CD4-positive, alpha-beta T cell treated with Interleukin-2 at 100 ng/mL for 4 hours (primary cell): ENCODE data around the gene MPV17L.
"Not testable (repeated sequence)": the region's sequence is repeated elsewhere in the genome, so short reads cannot be mapped to it uniquely, and the experiment has no call there.

Experiments
- DNase-seq: peaks from one replicate; pipeline ENCODE4 v3.0.0-alpha.2; 2020; ENCODE audit warnings: low spot score

The MPV17L gene

GRCh38 chr16:15395631-15396508, at the start of gene MPV17L:
Gene MPV17L, plus strand, starts transcription at chr16:15395754. Its CDS starts 144 bp downstream, at chr16:15395898.
- DNase-seq: not testable (repeated sequence)

GRCh38 chr16:15348721-15349120, 46.8 kb upstream of the MPV17L start:
- not testable (repeated sequence) for DNase-seq

GRCh38 chr16:15351251-15351650, 44.3 kb upstream of the MPV17L start:
- not testable (repeated sequence) for DNase-seq

- not testable (repeated sequence) for DNase-seq
Observed at GRCh38 chr16:15351745-15352144, 43.8 kb upstream of the MPV17L start.

GRCh38 chr16:15352852-15353251, 42.7 kb upstream of the MPV17L start:
- not testable (repeated sequence) for DNase-seq

- not testable (repeated sequence) for DNase-seq
Observed at GRCh38 chr16:15354846-15355245, 40.7 kb upstream of the MPV17L start.

- not testable (repeated sequence) for DNase-seq
Observed at GRCh38 chr16:15357495-15357894, 38.1 kb upstream of the MPV17L start.

GRCh38 chr16:15378194-15378593, 17.4 kb upstream of the MPV17L start, which contains the start of gene NPIPA5:
Gene NPIPA5, minus strand, starts transcription at chr16:15378294. Its CDS starts 0 bp downstream, at chr16:15378294.
- not testable (repeated sequence) for DNase-seq

- DNase-seq: not testable (repeated sequence)
Observed at GRCh38 chr16:15382810-15383209, 12.7 kb upstream of the MPV17L start.

GRCh38 chr16:15388060-15388459, 7.5 kb upstream of the MPV17L start:
- DNase-seq: not testable (repeated sequence)

GRCh38 chr16:15389916-15390315, 5.6 kb upstream of the MPV17L start:
- DNase-seq: not testable (repeated sequence)

GRCh38 chr16:15393025-15393424, 2.5 kb upstream of the MPV17L start:
- not testable (repeated sequence) for DNase-seq

- not testable (repeated sequence) for DNase-seq
Observed at GRCh38 chr16:15396509-15396829, 915 bp downstream of the MPV17L start.

- DNase-seq: no peak
Observed at GRCh38 chr16:15396948-15397594, 1.5 kb downstream of the MPV17L start.

- DNase-seq: no peak
Observed at GRCh38 chr16:15398618-15399316, 3.2 kb downstream of the MPV17L start.

- no peak for DNase-seq
Observed at GRCh38 chr16:15399317-15399716, 3.8 kb downstream of the MPV17L start.

- DNase-seq: not testable (repeated sequence)
Observed at GRCh38 chr16:15400314-15400713, 4.8 kb downstream of the MPV17L start.

GRCh38 chr16:15401972-15402371, 6.4 kb downstream of the MPV17L start:
- DNase-seq: no peak

GRCh38 chr16:15403392-15403995, 7.9 kb downstream of the MPV17L start:
- DNase-seq: no peak

- DNase-seq: not testable (repeated sequence)
Observed at GRCh38 chr16:15404091-15404490, 8.5 kb downstream of the MPV17L start.

GRCh38 chr16:15404792-15405191, 9.2 kb downstream of the MPV17L start:
- DNase-seq: no peak

GRCh38 chr16:15407756-15408155, 12.2 kb downstream of the MPV17L start:
- not testable (repeated sequence) for DNase-seq
